GM12801 (cell line): Measurements from ENCODE around the gene PPBP.

Experiments
- CTCF ChIP-seq: IDR thresholded peaks from one replicate; pipeline ENCODE4 v1.5.1; 2011; ENCODE audit warnings: control low read depth; ENCODE audit not compliant: insufficient read length; ENCODE audit errors: extremely low read depth

The PPBP gene

GRCh38 chr4:74013264-74013663, 25.3 kb upstream of the PPBP start:
- no peak for TF ChIP-seq CTCF

- TF ChIP-seq CTCF = no peak
These were observed 24.1 kb upstream of the PPBP start for GRCh38 chr4:74012130-74012529.

GRCh38 chr4:74009307-74009706, 21.3 kb upstream of the PPBP start:
- TF ChIP-seq CTCF = no peak

- no peak for TF ChIP-seq CTCF
These were observed 18.1 kb upstream of the PPBP start for GRCh38 chr4:74006009-74006476.

- TF ChIP-seq CTCF = no peak
These were observed 17.5 kb upstream of the PPBP start for GRCh38 chr4:74005528-74005927.

GRCh38 chr4:74004668-74005067, 16.7 kb upstream of the PPBP start:
- TF ChIP-seq CTCF = no peak

- TF ChIP-seq CTCF = no peak
These were observed 12.3 kb upstream of the PPBP start for GRCh38 chr4:74000301-74000700.
